ENCODE measurements around the gene ITFG1. TPM values are rescaled to one million over a fixed set of nuclear protein-coding genes. Genes with fewer than 3 reads are reported as not detected.

ITFG1 gene
- total and polyA plus RNA-seq, 2 of the 13 experiments (the other 11 are each of a cell fraction or from before 2014, with no cell fraction given), result 74.5 to 150 TPM

DNA sequence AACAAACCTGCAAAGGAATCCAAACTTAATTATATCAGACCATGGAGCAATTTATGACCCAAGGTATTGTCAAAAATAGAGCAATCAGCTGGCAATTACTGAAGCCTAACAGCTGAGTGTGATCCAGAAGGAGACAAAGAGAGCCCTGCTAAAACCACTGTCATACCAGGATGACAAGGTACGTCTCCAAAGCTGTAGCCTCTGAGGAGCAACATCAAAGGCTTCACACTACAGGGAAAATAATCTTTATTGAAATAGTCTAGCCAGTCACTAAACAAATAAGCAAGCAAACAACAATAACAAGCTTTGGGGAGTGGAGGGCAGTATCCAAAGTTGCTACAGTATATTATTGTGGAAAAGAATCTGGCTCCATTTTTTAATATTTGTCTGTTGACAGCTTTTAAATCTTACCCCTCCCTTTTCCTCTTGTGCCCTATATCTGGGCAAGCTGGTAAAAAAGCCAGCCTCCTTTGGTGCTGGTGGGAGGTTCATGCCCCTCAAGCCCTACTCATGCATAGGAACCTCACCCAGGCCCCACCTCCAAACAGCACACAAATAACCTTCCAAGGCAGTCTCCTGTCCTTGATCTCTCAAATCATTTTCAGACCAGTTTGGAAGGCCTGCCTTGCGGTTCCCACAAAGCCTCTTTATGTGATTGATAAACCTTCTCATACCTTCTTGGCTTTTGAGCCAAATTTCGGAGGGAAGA is 73.7 kb downstream of the ITFG1 start (continued):
- TF ChIP-seq HOXA9 (CRISPR knock-in tag; IDR thresholded peaks at IDR 0.05; ENCODE audit: borderline replicate concordance) (no peak), YEATS2 (CRISPR knock-in tag; IDR thresholded peaks at IDR 0.05; ENCODE audit: borderline replicate concordance) (no peak), RXRB (CRISPR knock-in tag; IDR thresholded peaks at IDR 0.05; ENCODE audit: borderline replicate concordance) (no peak), ZC3H4 (CRISPR knock-in tag; IDR thresholded peaks at IDR 0.05; ENCODE audit: borderline replicate concordance) (no peak), ZNF10 (CRISPR knock-in tag; IDR thresholded peaks at IDR 0.05; ENCODE audit: borderline replicate concordance, low read depth) (no peak), HOXA5 (CRISPR knock-in tag; IDR thresholded peaks at IDR 0.05) (no peak), PRPF4 (IDR thresholded peaks at IDR 0.05; ENCODE audit: low read depth, low read length, poor library complexity, severe bottlenecking) (no peak), TCF7L2 (IDR thresholded peaks at IDR 0.05; ENCODE audit: low read depth, low read length) (no peak), BORCS8-MEF2B (CRISPR knock-in tag; IDR thresholded peaks at IDR 0.05) (no peak), FOXJ3 (CRISPR knock-in tag; IDR thresholded peaks at IDR 0.05; ENCODE audit: borderline replicate concordance) (no peak), HNF4A (CRISPR knock-in tag; IDR thresholded peaks at IDR 0.05) (no peak)
- TF ChIP-seq, protein P1, sequence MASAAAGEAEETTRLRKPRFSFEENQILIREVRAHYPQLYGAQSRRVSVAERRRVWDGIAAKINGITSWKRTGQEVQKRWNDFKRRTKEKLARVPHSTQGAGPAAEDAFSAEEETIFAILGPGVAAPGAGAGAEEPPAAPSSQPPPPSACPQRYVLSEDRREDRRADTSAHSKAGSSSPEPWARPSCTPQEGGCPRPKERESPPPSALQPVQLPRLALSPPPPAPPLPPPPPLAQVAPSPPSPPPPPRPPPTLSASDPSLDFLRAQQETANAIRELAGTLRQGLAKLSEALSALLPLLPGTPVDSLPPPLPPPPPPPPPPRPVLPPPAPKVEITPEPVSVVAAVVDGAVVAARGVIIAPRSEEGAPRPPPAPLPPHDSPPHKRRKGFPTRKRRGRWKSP (CRISPR knock-in tag; IDR thresholded peaks at IDR 0.05), result no peak
- TF ChIP-seq, protein P2, sequence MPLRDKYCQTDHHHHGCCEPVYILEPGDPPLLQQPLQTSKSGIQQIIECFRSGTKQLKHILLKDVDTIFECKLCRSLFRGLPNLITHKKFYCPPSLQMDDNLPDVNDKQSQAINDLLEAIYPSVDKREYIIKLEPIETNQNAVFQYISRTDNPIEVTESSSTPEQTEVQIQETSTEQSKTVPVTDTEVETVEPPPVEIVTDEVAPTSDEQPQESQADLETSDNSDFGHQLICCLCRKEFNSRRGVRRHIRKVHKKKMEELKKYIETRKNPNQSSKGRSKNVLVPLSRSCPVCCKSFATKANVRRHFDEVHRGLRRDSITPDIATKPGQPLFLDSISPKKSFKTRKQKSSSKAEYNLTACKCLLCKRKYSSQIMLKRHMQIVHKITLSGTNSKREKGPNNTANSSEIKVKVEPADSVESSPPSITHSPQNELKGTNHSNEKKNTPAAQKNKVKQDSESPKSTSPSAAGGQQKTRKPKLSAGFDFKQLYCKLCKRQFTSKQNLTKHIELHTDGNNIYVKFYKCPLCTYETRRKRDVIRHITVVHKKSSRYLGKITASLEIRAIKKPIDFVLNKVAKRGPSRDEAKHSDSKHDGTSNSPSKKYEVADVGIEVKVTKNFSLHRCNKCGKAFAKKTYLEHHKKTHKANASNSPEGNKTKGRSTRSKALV (CRISPR knock-in tag; IDR thresholded peaks at IDR 0.05), result no peak
- TF ChIP-seq, protein P3, sequence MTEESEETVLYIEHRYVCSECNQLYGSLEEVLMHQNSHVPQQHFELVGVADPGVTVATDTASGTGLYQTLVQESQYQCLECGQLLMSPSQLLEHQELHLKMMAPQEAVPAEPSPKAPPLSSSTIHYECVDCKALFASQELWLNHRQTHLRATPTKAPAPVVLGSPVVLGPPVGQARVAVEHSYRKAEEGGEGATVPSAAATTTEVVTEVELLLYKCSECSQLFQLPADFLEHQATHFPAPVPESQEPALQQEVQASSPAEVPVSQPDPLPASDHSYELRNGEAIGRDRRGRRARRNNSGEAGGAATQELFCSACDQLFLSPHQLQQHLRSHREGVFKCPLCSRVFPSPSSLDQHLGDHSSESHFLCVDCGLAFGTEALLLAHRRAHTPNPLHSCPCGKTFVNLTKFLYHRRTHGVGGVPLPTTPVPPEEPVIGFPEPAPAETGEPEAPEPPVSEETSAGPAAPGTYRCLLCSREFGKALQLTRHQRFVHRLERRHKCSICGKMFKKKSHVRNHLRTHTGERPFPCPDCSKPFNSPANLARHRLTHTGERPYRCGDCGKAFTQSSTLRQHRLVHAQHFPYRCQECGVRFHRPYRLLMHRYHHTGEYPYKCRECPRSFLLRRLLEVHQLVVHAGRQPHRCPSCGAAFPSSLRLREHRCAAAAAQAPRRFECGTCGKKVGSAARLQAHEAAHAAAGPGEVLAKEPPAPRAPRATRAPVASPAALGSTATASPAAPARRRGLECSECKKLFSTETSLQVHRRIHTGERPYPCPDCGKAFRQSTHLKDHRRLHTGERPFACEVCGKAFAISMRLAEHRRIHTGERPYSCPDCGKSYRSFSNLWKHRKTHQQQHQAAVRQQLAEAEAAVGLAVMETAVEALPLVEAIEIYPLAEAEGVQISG (CRISPR knock-in tag; IDR thresholded peaks at IDR 0.05), result no peak

Measured in HepG2 (cell line).